PFSK-1 (cell line): ENCODE measurements around the gene PNMA6E. TPM values are rescaled to one million over a fixed set of nuclear protein-coding genes. Genes with fewer than 3 reads are reported as not detected.

Experiments
- FOXP2 ChIP-seq: optimal IDR thresholded peaks from 2 replicates; pipeline ENCODE3; 2011; ENCODE audit warnings: borderline replicate concordance, control low read depth, inconsistent platforms; ENCODE audit not compliant: insufficient read depth; ENCODE audit errors: extremely low read length, extremely low read depth
- POLR2AphosphoS5 ChIP-seq: IDR thresholded peaks from 2 replicates; pipeline ENCODE4 v1.6.1; 2012; ENCODE audit warnings: low read depth, mild to moderate bottlenecking, control low read depth, low read length, moderate library complexity
- SIN3A ChIP-seq: IDR thresholded peaks from 2 replicates; pipeline ENCODE4 v1.6.1; 2012; ENCODE audit warnings: mild to moderate bottlenecking, low read length, moderate library complexity, borderline replicate concordance; ENCODE audit not compliant: insufficient read depth
- TAF1 ChIP-seq: IDR thresholded peaks from 2 replicates; pipeline ENCODE4 v1.6.1; 2012; ENCODE audit warnings: low read length, control low read depth, borderline replicate concordance; ENCODE audit not compliant: insufficient read depth
- polyA plus RNA-seq: library from polyadenylated mRNA; unstranded; fragments of >200 nt; gene quantifications from one replicate; pipeline ENCODE4 v1.2.1, GENCODE V29; 2012; ENCODE audit warnings: low read depth, missing spikeins; ENCODE audit not compliant: insufficient read length
- TF ChIP-seq, protein P1 (sequence below), 2 experiments: IDR thresholded peaks; 2 replicates each; pipeline versions ENCODE4 v1.6.1 to v1.8.0; 2011 to 2012; ENCODE audit warnings: low read depth in 2 of 2, low read length in 2 of 2, control low read depth in 1 of 2, inconsistent platforms in 1 of 2, mild to moderate bottlenecking in 1 of 2, moderate library complexity in 1 of 2; ENCODE audit not compliant: insufficient read depth in 1 of 2

PNMA6E gene
- not detected for polyA plus RNA-seq

GRCh38 chrX:153401133-153401764 lies at the start of gene PNMA6E:
TSS of gene PNMA6E (minus strand) at chrX:153401350. CDS start at chrX:153398849, 2,501 bp downstream.
- TF ChIP-seq TAF1 (no peak), POLR2AphosphoS5 (no peak), FOXP2 (no peak), SIN3A (no peak)
- TF ChIP-seq, protein P1, sequence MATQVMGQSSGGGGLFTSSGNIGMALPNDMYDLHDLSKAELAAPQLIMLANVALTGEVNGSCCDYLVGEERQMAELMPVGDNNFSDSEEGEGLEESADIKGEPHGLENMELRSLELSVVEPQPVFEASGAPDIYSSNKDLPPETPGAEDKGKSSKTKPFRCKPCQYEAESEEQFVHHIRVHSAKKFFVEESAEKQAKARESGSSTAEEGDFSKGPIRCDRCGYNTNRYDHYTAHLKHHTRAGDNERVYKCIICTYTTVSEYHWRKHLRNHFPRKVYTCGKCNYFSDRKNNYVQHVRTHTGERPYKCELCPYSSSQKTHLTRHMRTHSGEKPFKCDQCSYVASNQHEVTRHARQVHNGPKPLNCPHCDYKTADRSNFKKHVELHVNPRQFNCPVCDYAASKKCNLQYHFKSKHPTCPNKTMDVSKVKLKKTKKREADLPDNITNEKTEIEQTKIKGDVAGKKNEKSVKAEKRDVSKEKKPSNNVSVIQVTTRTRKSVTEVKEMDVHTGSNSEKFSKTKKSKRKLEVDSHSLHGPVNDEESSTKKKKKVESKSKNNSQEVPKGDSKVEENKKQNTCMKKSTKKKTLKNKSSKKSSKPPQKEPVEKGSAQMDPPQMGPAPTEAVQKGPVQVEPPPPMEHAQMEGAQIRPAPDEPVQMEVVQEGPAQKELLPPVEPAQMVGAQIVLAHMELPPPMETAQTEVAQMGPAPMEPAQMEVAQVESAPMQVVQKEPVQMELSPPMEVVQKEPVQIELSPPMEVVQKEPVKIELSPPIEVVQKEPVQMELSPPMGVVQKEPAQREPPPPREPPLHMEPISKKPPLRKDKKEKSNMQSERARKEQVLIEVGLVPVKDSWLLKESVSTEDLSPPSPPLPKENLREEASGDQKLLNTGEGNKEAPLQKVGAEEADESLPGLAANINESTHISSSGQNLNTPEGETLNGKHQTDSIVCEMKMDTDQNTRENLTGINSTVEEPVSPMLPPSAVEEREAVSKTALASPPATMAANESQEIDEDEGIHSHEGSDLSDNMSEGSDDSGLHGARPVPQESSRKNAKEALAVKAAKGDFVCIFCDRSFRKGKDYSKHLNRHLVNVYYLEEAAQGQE (IDR thresholded peaks at IDR 0.05; ENCODE audit: insufficient read depth in 1 of 2, low read depth in 2 of 2, low read length in 2 of 2): no peak

DNA sequence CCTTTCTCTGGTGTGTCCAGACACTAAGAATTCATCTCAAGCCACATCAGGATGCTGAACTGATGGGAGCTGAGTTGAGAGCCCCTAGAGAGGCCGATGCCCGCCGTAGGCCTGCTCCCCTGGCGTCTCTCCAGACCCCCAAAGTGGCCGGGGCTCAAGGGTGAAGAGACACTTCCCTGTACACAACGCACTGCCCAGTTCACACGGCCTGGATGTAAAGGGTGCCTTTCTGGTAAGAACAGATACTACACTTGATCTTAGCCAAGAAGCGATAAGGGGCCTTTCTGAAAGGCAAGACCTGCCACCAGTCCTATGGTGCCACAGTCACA lies 49.8 kb upstream of the PNMA6E start:
- TF ChIP-seq FOXP2 (no peak), POLR2AphosphoS5 (no peak), TAF1 (no peak), SIN3A (no peak)
- TF ChIP-seq, protein P1 (IDR thresholded peaks at IDR 0.05; ENCODE audit: insufficient read depth in 1 of 2, low read depth in 2 of 2, low read length in 2 of 2): no peak

DNA sequence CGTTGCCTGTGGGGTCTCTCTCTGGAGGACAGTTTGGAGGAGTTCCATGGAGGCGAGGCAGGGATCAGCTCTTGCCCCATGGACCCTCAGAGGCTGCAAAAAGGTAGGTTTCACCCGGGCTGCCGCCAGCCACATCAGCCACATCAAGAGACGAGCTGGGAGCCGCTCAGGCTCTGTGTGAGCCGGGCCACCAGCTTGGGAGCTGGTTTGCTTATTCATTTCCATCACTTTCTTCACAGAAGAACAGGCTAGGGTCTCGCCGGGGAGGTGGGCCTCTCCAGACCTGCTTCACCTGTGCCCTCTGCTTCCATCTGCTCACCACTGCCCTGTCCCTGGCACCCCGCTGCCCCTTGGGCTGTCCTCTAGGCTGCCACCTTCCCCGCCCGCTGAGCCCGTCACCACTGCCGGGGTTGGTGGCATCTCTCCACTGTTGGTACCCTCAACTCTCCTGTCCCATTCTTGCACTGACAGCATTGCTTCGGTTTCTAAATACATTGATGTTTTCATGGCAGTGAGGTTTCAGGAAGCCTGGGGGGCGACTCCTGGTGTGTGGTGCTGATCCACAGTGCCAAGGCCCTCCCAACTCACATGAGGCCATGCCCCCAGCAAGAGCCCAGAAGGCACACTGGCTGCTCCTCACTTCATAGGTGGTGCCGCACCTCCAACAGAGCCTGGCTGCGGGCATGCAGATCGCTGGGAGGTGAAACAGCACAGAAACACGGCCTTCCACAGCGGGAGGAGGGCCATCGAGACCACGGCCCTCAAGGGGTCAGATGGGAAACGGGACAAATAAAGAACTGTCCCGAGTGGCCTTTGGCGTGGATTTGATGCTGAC lies 49.2 kb upstream of the PNMA6E start:
- TF ChIP-seq SIN3A (no peak), TAF1 (no peak), POLR2AphosphoS5 (no peak), FOXP2 (no peak)
- TF ChIP-seq, protein P1 (IDR thresholded peaks at IDR 0.05; ENCODE audit: insufficient read depth in 1 of 2, low read depth in 2 of 2, low read length in 2 of 2): no peak

DNA sequence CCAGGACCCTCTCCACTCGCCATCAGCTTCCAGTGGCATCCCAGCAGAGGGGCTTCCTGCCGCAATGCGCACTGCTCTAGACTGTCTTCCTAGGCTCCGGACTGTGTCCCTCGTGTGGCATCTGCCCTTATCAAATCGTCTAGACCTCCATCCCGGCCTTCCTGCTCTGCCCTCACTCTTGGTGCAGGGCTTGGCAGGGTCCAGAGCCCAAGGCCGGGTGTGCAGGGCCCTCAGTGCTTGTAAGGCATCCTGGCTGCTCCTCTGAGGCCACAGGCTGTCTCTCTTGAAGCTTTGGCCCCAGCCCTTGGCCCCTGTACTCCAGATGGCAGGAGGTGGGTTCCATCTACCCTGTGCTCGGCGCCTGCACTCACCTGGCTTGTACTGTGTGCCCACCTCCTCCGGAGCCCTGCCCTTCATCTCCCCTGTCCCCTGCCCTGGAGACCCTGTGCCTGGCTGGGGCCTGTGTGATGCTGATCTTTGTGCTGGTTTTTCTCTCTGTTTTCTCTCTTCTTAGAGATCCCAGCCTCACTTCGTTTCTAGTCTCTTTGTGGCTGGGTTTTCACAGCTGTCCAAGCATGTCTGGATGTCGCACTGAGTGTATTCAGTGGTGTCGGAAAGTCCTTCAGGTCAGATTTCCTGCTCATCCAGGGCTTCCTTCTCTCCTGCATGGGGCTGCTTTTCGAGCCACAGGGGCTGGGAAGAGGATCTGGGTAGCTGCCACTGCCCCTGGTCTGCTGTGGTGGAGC lies 48.4 kb upstream of the PNMA6E start:
- TF ChIP-seq FOXP2 (no peak), SIN3A (no peak), POLR2AphosphoS5 (no peak), TAF1 (no peak)
- TF ChIP-seq, protein P1 (IDR thresholded peaks at IDR 0.05; ENCODE audit: insufficient read depth in 1 of 2, low read depth in 2 of 2, low read length in 2 of 2): no peak
